HG02763 (cell line): ENCODE measurements around the gene GSTA5.
"Not testable (repeated sequence)": the region's sequence is repeated elsewhere in the genome, so short reads cannot be mapped to it uniquely, and the experiment has no call there.

Experiments
- ATAC-seq: cut with Tn5 transposase; IDR thresholded peaks from one replicate; pipeline ENCODE4 v1.9.1; 2021; ENCODE audit warnings: mild to moderate bottlenecking, moderate library complexity; ENCODE audit not compliant: unreplicated experiment

The GSTA5 gene

DNA sequence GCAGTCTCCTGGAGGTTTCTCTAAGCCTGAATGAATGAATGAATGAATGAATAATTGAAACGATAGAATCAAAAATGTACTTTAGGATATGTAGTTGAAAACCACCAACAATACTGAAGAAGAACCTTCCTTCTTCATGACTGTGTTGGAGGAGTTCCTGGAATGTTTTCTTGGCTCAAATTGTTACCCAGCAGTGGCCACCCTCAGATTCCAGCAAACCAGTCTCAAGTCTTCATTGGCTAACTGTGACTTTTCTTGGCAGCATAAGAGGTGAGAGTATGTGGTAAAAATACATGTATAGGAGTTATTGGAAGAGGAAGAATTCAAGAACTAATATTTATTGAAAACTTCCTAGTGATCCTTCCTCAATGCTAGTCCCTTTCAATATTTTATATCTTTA is 41.3 kb downstream of the GSTA5 start:
- not testable (repeated sequence) for ATAC-seq

DNA sequence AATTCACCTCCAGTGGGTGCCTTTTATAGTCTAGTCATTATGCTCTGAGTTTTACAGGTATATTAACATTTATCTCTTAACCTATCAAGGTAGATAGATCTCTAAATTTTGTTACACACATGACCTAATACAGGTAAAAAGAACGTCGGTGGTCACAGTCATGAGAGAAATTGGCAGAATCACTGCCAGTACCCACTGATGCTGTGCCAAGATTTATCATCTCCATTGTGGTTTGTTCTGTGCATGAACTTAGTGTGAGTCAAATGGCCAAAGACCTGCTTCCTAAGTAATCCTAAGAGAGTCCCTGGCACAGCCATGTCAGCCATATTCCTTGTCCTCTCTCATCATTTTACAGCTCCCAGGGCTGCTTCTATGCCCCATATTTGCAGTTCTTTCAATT is 46.2 kb downstream of the GSTA5 start:
- ATAC-seq: not testable (repeated sequence)

DNA sequence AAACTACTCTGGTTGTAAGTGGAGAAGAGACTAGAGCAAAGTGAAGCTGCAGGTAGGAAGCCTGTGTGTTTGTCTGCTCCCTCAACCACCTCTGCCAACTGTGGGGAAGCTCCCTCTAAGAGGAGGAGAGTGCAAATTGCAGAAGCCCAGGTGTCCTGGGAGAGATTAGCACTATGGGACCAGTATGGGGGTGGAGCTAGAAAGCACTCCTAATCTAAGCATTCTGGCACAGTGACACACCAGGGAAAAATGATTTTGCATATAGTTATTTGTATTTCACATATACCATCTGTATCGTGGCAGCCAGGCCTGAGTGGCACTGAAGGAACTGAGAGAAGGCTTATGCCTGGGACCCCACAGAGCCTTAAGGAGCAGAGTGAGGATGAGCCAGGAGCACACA is 49.8 kb downstream of the GSTA5 start:
- ATAC-seq: no peak

DNA sequence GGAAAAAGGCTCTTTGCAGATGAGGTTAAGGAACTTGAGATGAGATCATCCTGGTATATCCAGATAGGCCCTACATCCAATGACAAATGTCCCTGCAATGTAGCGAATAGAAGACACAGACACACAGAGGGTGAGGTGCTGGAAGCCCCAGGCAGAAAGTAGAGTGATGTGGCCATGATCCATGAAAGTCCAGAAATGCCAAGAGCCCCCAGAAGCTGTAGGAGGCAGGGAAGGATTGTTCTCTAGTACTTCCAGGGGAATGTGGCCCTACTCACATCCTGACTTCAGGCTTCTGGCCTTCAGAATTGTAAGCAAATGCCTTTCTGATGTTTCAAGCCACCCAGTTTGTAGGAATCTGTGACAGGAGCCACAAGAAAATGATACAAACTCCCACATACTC is 51.0 kb downstream of the GSTA5 start:
- ATAC-seq: not testable (repeated sequence)

DNA sequence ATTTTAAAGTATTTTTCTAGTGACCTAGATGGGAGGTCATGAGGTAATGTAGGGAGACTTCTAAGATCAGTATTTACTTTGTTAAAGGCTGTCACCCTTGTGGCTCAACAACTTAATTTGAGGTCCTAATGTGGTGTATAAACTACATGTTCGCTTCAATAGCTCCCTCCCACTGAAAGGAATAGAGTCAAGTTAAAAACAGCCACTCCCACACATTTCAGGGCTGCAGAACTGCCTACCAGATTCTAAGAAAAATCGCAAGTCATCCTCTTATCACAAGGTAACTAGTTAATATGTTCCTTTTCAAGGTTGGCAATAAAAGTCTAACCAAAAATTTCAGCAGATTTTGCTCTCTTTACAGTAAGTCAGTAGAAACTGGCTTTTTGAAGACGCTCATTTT is 52.1 kb downstream of the GSTA5 start:
- no peak for ATAC-seq

DNA sequence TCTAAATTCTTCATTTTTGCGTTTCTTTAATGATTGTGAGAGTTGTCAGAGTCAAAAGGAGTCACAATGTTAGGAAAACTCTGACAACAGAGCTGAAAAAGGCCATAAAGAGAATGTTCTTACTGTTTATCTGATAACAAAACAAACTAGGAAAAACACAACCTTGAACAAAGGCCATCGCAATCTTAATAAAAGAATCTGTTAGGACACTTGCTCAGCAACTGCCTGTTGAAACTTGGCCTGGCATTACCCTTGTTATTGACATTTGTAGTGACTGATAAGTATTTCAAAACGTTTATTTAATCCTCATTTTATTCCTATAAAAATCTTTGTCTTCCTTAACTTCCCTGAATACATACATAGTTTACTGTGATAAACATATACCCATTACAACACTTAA is 52.7 kb downstream of the GSTA5 start:
- ATAC-seq: no peak

DNA sequence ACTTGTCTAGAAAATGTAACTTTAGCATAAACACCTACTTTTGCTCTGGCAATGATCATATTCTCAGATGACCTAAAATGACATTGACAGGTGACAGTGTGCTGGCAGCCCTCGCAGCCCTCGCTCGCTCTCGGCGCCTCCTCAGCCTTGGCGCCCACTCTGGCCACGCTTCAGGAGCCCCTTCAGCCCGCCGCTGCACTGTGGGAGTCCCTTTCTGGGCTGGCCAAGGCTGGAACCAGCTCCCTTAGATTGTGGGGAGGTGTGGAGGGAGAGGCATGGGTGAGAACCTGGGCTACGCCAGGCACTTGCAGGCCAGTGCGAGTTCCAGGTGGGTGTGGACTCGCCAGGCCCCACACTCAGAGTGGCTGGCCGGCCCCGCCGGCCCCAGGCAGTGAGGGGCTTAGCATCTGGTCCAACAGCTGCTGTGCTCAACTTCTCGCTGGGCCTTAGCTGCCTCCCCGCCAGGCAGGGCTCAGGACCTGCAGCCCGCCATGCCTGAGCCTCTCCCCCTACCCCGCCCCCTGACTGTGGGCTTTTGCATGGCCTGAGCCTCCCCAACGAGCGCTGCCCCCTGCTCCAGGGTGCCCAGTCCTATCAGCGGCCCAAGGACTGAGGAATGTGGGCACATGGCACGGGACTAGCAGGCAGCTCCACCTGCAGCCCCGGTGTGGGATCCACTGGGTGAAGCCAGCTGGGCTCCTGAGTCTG is 54.2 kb downstream of the GSTA5 start:
- ATAC-seq: no peak

DNA sequence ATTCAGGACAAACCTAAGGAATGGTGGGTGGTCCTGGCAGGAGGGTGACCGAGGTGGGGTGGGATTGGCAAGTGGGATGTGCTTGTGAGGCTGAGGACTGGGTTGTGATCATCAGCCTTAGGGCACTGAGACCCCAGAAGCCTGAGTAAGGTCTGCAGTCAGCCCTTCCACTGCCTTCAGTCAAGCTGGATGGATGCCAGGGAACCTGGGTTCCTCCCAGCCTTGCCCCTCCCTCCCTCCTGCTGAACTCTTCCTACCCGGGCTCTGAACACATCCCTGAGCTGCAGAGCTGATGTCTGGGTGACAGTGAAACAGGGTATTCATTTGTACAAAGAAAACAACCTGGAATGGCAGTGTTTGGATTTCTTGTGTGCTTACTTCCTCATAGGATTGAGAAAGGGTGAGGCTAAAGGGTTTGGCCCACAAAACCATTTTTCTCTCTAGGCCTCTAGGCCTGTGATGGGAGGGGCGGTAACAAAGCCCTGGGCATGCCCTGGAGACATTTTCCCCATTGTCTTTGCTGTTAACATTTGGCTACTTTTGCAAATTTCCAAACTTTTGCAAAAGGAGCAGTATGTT is 57.8 kb downstream of the GSTA5 start:
- not testable (repeated sequence) for ATAC-seq

DNA sequence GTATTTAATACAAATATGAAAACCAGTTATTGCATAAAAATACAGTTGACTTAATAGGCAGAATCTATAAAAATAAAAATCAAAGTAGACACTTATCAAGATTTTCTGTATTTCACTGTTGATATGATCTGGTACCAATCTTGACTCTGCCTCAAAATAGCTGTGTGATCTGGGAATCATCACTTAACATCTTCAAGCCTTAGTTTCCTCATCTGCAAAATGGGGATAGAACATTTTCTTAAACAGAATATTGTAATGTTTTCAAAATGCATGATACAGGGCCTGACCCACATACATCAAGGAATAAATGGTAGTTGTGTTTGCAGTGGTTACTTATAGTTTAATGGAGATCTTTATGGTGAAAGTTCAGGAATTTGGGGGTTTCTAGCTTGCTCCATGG is 58.4 kb downstream of the GSTA5 start:
- not testable (repeated sequence) for ATAC-seq
